NCI-H226 (cell line): ENCODE results near the gene CTNNA3.

Source experiments
- DNase-seq: peaks from one replicate; pipeline ENCODE4 v3.0.0-alpha.2; 2015

CTNNA3 gene

GRCh38 chr10:65891073-65891981 lies 1804.7 kb downstream of the CTNNA3 start:
- no peak for DNase-seq

GRCh38 chr10:65864529-65864928 lies 1831.5 kb downstream of the CTNNA3 start:
- DNase-seq: no peak

- no peak for DNase-seq
Measured at GRCh38 chr10:65864036-65864435, 1832.0 kb downstream of the CTNNA3 start.
